NCI-H2227 (cell line): ENCODE data around the gene XXYLT1.

Experiments used
- DNase-seq: peaks from one replicate; lab custom pipeline; 2025; ENCODE audit not compliant: unreplicated experiment; lab: John Stamatoyannopoulos, UW

XXYLT1 gene

DNA sequence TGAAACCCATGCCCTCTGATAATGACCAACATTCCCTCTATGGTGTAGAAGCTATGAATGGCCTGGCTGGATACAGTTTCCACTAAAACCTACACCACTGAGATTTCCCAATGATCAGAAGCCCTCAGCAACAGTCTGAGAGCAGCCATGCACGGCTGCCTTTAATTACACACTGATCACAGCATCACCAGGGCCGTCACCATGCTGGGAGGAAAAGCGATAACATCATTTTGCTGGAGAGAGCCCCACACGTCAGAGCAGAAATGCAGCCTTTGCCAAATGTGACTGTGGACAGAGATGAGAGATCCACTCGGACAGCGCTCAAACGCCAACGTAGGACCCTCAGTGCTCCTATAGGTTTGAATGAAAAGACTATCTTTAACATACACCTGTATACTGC is 135.0 kb downstream of the XXYLT1 start:
- DNase-seq, result no peak

DNA sequence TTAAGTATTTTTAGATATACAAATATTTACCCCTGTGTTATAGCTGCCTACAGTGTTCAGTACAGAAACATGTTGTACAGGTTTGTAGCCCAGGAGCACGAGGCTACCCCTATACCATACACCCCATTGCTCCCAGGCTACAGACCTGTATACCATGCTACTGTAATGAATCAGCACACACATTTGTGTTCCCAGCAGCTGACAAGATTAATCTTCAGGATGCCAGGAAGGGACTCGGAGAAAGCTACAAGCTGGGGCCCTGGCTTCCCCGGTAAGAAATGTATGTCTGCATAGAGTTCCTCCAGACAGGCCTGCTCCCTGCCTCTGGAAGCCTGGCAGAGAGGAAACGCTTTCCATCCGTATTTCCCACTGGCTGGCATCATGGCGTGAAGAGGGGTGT is 136.5 kb downstream of the XXYLT1 start:
- no peak for DNase-seq

DNA sequence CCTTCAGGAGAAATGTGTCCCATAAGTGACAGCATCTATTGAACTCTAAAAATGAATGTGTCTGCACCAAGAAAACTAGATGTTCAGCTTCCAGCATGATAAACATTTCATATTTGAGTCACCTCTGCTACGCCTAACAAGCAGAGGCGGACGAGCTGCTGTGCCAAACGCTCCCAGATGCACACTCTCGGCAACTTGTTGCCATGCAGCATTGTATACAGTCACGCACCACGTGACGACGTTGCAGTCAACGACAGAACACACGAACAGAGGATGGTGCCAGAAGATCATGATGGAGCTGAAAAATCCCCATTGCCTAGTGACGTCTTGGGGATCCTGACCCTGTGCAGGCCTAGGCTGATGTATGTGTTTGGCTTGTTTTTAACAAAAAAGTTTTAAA is 137.5 kb downstream of the XXYLT1 start:
- no peak for DNase-seq

DNA sequence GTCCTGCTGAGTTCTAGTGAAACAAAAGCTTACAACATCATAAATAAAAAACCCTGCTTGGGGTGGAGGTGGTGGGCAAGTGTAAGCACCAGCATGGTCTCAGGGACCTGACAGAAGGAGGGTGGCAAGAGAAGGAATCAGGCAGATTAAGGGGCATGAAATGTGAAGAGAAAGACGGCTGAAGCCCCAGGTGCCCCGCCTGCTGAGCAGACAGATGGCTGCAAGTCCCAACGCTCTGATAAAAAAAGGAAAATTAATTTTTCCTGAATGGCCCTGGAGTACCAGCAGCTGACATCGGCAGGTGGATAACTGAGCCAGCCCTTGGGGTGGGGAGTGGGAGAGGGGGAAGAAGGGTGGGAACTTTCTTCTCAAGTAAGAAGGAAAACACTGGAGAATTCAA is 137.9 kb downstream of the XXYLT1 start:
- no peak for DNase-seq

DNA sequence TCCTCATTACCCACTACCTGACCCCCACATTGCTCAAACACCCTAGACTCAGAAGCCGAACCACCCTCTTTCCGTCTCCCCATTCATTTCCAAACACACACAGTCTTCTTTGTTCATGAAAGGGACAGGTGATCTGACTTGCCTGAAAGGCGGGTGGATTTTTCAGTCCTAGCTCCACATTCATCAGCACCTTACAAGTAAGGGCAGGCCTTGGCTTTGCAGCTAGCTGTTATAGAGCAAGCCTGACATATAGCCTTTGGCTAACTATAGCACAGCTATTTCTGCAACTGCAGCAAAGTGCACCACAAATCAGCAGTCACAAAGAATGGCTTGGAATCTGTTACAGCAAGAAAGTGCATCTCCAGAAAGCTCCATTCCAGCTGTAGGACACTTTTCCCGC is 139.8 kb downstream of the XXYLT1 start:
- DNase-seq, result no peak

DNA sequence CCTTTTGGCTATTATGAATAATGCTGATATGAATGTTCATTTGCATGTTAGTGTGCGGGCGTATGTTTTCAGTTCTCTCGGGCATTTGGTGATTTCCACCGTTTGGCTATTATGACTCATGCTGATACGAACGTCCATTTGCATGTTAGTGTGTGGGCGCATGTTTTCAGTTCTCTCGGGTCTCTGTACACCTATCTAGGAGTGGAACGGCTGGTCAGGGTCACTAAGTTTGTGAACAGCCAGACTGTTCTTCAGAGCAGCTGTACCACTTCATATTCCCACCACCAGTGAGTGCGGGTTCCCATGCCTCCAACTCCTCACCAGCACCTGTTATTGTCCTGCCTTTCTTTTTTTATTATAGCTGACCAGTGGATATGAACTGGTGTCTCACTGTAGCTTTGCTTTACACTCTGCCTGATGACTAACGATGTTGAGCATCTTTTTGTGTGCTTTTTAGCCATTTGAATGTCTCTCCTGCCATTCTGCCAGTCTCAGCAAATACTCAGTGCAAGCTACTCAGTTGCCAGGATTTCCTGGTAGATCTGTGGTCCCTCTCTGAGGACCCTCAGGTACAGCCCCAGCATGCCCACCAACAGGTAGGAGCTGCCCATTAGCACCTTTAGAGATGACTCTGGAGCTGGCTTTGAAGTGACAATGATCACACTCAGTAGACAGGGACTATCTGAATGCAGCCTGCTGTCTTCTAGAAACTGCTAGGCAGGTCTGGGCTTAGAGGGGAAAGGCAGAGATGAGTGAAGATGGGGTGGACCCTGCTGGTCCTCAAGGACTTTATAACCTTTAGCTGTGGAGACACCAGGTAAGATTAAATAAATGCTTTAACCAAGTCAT is 141.1 kb downstream of the XXYLT1 start:
- no peak for DNase-seq

DNA sequence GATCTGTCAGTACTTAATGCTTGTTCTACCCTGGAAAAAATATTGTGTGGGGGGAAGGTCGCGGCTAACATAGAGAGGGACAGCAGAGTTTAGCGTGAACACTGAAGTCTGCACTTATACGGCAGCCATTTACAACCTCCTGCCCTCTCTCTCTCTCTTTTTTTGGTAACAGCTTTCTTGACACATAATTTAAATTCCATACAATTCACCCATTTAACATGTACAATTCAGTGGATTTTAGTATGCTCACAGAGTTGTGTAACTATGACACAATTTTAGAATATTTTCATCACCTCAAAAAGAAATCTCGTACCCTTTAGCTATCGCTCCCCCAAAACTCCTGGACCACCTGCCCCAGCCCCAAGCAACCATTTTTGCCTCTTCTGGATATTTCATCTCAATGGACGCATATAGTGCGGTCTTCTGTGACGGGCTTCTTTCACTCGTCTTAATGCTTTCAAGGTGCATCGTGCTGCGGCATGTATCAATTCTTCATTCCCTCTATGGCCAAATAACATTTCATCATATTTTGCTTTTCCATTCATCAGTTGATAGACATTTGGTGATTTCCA is 141.8 kb downstream of the XXYLT1 start:
- no peak for DNase-seq

DNA sequence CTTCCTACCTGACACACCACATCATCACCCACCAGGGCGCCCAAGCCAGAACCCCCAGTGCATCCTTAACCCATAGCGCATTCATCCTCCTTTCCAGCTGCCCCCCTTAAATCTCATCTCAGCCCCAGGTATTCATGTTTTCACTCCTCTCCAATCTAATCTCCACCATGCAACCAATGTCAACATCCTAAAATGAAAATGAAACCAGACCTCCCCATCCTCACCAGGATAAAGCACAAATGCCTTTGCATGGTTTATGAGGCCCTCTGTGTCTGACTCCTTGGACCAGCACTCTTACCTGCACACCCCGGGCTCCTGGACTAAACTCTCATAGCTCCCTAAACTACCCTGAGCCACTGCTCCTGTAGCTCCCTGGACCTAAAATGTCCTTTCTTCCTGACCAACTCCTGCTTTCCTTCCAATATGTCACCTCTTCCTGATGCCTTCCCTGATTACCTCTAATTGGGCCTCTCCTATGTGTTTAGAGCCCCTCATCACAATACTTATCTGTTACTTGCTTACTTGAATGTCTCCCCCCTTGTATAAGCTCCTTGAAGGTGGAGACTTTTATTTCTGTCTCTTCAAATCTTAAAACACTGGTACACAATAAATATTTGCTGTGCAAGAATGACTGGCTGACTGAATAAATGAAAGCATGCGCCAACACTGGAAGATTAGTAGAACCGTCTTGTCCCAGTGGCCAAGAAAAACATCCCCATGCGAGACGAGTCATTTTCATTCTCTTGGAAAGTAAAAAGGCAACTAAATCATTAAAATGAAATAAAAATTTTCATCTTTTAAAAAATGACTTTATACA is 142.5 kb downstream of the XXYLT1 start:
- DNase-seq, result no peak

DNA sequence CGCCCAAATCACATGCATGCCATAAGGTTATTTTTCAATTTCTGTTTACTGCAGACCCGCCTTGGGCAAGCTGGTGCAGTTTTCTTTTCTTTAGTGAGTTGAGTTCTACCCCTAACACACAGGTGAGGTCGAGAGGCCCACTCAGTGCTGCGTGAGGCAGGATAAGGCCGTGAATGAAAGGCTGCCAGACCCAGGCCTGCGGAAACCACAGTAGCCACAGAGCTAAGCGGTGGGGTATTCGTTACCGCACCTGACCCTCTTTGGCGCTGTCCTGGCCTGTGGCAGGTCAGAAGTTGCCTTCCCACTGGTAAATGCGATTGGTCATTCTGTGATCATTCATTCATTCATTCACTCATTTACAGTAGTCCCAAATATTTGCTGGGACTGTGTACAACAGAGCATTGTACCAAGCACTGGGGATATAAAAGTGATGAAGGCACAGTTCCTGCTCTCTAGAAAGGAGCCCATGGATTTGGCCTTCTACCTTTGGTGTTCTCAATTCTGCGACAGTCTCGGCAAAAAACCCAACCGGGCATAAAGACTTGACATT is 144.8 kb downstream of the XXYLT1 start:
- DNase-seq, result no peak

DNA sequence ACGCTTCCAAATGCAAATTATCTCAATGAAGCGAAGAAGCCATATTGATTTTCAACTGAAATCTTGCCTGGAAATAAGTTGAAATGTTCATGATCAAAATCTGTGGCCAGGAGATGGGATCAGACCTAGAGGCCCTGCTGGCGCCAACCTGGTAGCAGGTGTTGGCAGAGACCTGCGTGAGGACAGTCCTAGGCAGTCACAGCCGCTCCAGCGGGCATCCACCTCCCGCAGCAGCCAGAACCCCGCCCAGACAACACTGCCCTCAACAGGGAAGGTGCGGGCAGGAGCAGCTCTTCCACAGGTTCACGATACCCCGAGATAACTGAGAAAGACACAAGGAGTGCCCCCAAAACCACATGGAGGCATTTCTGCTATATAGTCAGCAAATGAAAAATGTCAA is 145.3 kb downstream of the XXYLT1 start:
- DNase-seq, result no peak

DNA sequence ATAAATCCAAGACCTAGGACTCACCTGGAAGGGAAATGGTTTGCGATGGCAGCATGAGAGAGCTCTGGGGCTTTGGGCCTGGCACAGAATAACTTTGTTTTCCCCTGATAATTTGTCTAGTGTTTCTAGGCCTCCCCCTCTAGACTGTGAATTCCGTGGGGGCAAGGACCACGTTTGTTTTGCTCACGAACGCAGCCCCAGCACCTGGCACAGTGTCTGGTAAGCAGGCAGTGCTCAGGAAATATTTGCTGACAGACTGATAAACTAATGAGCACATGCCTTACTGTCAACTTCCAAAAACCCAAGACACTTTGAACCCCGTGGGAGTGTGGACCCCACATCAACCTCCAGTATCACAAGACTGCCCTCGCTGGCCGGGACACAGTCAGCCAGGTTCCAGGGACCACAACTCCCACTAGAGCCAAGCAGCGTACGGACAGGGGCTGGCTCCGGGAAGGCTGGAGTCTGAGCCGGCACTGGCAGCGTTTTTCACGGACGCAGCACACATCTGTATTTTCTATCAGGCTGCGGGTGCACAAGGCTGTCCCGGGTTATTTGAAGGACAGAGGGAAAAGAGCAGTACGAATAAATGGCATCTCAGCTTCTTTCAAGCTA is 146.5 kb downstream of the XXYLT1 start:
- DNase-seq, result no peak

DNA sequence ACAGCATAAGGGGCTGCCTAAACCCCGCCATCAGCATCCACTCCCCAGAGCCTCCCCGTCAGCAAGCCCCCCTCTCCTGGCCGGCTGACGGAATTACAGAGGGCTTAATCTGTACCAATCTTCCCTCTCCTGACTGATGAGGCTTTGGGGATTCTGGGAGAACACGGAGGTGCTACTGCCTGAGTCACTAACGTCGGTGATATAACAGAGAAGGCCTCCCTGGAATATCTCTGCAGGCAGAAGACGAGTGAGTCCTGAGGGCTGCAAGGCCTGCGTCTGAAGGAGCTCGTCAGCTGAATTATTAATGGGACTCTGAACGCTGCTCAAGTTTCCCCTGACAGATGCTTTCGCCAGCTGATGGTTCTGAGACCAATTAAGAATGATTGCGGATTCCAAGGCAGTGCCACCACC is 147.7 kb downstream of the XXYLT1 start:
- peak; percentile 59 for DNase-seq

DNA sequence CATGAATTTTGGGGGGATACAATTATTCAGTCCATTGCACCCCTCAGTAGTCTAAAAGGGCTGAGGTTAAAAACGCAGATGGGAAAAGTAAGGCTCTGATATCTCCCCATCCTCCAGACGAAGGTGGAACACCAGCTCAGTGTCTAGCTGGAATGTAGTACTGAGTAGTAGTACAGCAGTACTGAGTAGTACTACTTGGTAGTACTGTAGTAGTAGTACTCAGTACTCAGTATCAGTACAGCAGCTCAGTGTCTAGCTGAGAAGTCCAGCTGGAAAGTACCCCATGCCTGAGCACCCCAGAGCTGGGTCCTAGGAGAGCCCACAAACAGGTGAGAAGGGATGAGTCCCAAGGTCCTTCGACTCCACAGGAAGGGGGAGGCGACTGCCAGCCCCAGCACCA is 148.7 kb downstream of the XXYLT1 start:
- no peak for DNase-seq

DNA sequence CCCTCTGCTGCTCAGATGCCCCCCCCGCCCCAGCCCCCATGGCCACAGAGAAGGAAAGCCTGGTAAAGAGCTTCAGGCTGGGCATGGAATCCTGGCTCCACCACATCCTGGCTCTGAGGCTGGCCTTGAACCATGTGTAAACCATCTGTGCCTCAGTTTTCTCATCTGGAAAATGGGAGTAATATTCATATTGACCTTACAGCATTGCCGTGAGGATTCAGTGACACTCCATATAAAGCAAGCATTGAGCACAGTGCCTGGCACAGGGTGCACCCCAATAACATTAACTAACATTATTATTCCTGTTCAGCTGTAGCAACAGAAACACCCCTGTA is 150.7 kb downstream of the XXYLT1 start:
- no peak for DNase-seq

DNA sequence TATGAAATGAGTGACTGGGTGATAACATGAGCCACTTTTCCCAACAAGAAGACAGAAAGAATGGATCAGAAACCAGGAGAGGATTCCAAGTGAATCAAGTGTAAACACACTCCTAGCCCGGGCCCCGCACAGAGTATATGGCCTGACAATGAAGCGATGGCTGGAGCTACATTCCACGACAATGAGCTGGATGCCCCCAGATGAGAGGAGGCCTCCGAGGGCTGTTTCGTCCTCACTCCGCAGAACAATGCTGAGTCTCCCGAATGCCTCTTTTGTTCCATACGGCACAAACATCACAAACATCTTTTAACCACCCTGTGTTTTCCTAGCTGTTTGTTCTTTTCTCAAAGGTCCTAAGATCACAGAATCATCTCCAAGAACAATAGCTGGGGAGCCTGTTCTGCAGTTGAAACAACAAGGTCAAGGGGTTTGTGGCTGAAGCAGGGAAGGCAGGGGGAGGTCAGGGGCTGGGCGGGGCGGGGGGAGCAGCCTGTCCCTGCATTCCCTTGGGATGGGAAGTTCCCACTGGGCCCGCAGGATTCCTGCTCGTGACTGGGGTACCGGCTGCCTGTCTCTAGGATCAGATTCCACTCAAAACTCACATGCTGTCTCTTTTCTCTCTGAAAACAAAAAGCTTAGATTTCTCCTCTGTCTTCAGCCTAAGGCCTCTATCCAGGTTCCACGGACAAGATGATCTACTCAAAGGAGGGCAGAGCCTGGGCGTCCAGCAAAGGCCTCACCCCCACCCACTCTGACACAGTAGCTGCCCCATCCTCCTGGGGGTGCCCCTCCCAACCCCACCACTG is 151.3 kb downstream of the XXYLT1 start:
- DNase-seq, result peak; percentile 51

DNA sequence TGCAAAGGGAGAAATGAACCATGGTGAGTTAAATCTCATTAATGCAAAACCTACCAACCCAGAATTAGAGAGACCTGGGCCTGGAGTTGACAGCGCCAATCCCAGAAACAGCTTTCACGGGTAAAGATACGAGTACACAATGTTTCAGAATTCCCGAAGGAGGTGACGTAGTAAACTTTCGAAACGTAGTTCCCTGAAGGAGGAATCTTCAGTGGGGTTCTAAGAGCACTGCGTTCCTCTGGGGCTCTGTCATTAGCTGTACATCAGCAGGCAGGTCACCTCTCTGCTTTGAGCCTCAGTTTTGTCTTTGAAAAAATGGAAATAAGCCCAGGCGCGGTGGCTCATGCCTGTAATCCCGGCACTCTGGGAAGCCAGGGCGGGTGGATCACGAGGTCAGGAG is 152.3 kb downstream of the XXYLT1 start:
- DNase-seq, result no peak

DNA sequence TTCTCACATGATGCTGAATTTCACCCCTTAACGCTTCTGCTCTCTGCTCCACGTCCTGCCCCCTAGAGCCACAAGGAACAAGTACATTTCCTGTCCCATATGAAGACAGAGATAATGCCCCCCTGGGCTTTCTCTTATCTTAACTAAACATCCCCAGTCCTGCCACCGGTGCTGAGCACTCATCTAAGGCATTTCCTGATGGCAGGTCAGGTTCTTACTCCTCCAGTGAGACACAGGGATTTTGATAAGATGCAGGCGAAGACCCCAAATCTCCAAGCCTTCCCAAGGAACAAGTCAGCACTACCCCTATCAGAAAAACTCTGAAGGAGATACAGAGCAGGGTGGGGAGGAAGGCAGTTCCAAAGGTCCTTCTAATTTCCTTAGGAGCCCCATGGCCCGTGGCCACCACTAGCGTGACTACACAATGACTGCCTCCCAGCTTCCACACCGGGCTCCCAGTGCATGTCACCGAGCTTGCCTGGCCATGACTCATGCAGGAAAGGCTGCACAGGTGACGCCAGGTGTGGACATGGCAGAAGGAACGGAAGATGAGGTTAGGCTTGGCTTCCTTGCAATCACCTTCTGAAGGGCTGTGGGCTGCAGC is 152.9 kb downstream of the XXYLT1 start:
- DNase-seq, result no peak

DNA sequence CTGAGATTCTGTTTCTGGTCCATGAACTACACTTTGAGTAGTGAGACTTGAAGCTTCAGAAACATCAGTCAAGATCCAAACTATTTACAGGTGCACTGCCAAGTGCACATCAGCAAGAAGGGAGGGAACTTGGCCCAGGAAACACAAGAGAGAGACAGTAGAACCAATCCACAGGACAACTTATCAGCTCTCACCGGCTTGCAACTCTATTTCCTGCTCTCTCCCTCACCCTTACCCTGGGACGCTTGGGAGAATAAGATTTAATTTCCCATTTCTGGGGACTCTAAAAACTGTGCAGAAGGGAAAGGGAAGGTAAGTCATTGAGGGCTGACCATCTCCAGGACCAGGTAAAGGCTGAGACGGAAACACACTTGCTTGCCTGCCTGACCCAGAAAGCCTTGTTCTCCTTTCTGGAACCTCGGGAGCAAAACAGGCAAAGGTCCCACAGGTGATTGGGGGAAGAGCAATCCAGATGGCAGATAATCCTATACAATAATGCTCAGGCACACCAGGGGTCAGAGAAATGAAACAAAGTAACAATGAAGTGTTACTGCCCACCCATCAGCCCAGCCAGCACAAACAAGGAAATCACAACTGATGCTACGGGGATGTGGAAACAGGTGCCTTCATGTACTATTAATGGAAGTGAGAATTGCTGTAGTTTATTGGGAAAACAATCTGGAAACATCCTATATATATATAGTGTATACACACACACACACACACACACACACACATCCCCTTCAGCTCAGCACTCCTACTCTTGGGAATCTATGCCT is 154.4 kb downstream of the XXYLT1 start:
- no peak for DNase-seq

DNA sequence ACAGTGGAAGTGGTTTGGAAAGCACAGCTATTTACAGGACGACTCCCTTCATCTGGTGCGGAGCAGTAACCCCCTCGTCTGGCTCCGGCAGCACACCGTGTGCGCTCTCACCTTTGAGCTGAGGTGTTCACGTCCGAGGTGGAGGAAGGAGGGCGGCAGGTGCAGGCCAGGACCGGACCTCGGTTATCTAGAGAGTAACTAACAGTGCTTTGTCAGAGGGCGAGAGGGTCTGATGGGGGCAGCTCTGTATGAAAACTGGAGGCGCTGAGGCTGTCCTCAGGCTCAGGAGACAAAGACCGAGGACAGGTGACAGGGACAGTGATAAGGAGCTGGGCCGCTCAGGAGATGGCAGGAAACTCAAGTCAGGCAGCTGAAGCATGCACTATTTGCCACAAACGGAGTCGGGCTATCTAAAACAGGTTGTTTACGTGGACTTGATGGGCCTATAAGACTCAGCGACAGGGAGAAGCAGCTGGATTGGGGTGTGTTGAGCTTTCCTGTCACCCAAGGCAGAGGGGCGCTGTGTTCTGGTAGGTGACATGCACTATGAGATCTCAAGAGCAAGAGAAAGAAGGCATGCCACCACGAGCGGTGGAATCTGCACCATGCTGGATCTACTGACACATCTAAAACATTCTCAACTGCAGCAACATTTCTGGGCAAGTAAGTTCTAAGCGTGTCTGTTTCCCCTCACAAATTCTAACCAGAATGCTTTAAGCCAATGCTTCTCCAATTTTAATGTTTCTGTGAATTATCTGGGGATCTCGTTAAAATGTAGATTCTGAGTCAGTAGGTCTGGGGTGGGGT is 155.2 kb downstream of the XXYLT1 start:
- no peak for DNase-seq
